GM21723 (cell line): ENCODE data around the gene COPS3.
A peak's percentile ranks its signal among the peaks of the same experiment; 100 is the strongest.

Experiments
- ATAC-seq: cut with Tn5 transposase; IDR thresholded peaks from one replicate; pipeline ENCODE4 v1.9.1; 2021; ENCODE audit warnings: mild to moderate bottlenecking, moderate library complexity; ENCODE audit not compliant: unreplicated experiment

COPS3 gene

GRCh38 chr17:17280613-17281549, at the start of gene COPS3:
COPS3 (minus strand) TSS chr17:17281246; CDS start chr17:17281186, 60 bp downstream.
- ATAC-seq, result peak; percentile 85

- ATAC-seq, result no peak
Measured at GRCh38 chr17:17328251-17328650, 47.2 kb upstream of the COPS3 start.

- ATAC-seq, result no peak
Measured at GRCh38 chr17:17326275-17326875, 45.3 kb upstream of the COPS3 start.

- no peak for ATAC-seq
Measured at GRCh38 chr17:17325816-17326215, 44.8 kb upstream of the COPS3 start.

GRCh38 chr17:17325228-17325627, 44.2 kb upstream of the COPS3 start:
- ATAC-seq, result no peak

- no peak for ATAC-seq
Measured at GRCh38 chr17:17324616-17325015, 43.6 kb upstream of the COPS3 start.

- no peak for ATAC-seq
Measured at GRCh38 chr17:17322516-17323510, 41.8 kb upstream of the COPS3 start.

- no peak for ATAC-seq
Measured at GRCh38 chr17:17321356-17322025, 40.4 kb upstream of the COPS3 start.

- no peak for ATAC-seq
Measured at GRCh38 chr17:17320911-17321220, 39.8 kb upstream of the COPS3 start.

GRCh38 chr17:17320188-17320910, 39.3 kb upstream of the COPS3 start:
- no peak for ATAC-seq

GRCh38 chr17:17315142-17315821, 34.2 kb upstream of the COPS3 start:
- no peak for ATAC-seq

GRCh38 chr17:17314501-17315071, 33.5 kb upstream of the COPS3 start:
- ATAC-seq, result no peak

GRCh38 chr17:17313350-17313991, 32.4 kb upstream of the COPS3 start:
- peak; percentile 49 for ATAC-seq

- ATAC-seq, result no peak
Measured at GRCh38 chr17:17309356-17309755, 28.3 kb upstream of the COPS3 start.

- peak; percentile 55 for ATAC-seq
Measured at GRCh38 chr17:17305281-17305801, 24.3 kb upstream of the COPS3 start.

GRCh38 chr17:17304521-17304985, 23.5 kb upstream of the COPS3 start:
- no peak for ATAC-seq

GRCh38 chr17:17303847-17304490, 22.9 kb upstream of the COPS3 start:
- ATAC-seq, result no peak
